MM.1S (cell line): ENCODE results near the gene OCLN.
A peak's percentile ranks its signal among the peaks of the same experiment; 100 is the strongest.

Experiments
- DNase-seq: peaks from one replicate; pipeline ENCODE4 v3.0.0-alpha.2; 2015
- H2AFZ ChIP-seq: fragments of 300-600 bp; sonication (generic); 2 replicates; pipeline ENCODE4 v1.6.0; 2016; ENCODE audit warnings: antibody characterized with exemption, low read length
- H3F3A ChIP-seq: fragments of 300-600 bp; sonication (generic); 2 replicates; pipeline ENCODE4 v1.6.1; 2016; ENCODE audit warnings: mild to moderate bottlenecking, antibody characterized with exemption, low read length, moderate library complexity, mixed read lengths; ENCODE audit not compliant: insufficient read depth
- H3K27ac ChIP-seq: fragments of 300-600 bp; sonication (generic); 2 replicates; pipeline ENCODE4 v1.5.1; 2016; ENCODE audit warnings: mild to moderate bottlenecking, low read length
- H3K27me3 ChIP-seq: fragments of 300-600 bp; sonication (generic); replicated peaks from 2 replicates; pipeline ENCODE4 v1.6.0; 2016; ENCODE audit warnings: low read length; ENCODE audit not compliant: insufficient read depth
- H3K36me3 ChIP-seq: fragments of 300-600 bp; sonication (generic); replicated peaks from 2 replicates; pipeline ENCODE4 v1.6.1; 2016; ENCODE audit warnings: mild to moderate bottlenecking, low read length, mixed read lengths; ENCODE audit not compliant: insufficient read depth
- H3K4me1 ChIP-seq: fragments of 300-600 bp; sonication (generic); 2 replicates; pipeline ENCODE4 v1.6.1; 2016; ENCODE audit warnings: low read length, mixed read lengths
- H3K4me2 ChIP-seq: fragments of 300-600 bp; sonication (generic); 2 replicates; pipeline ENCODE4 v1.6.0; 2016; ENCODE audit warnings: low read depth, low read length
- H3K4me3 ChIP-seq: fragments of 300-600 bp; sonication (generic); 2 replicates; pipeline ENCODE4 v1.5.1; 2016; ENCODE audit warnings: low read length, mixed read lengths
- H3K79me2 ChIP-seq: fragments of 300-600 bp; sonication (generic); 2 replicates; pipeline ENCODE4 v1.6.1; 2016; ENCODE audit warnings: mixed run types, low read length, mixed read lengths
- H3K9ac ChIP-seq: fragments of 300-600 bp; sonication (generic); 2 replicates; pipeline ENCODE4 v1.6.1; 2016; ENCODE audit warnings: low read length, mixed read lengths
- H3K9me2 ChIP-seq: fragments of 300-600 bp; sonication (generic); replicated peaks from 2 replicates; pipeline ENCODE4 v1.6.1; 2016; ENCODE audit warnings: mild to moderate bottlenecking, low read length, mixed read lengths; ENCODE audit not compliant: insufficient read depth
- H3K9me3 ChIP-seq: fragments of 300-600 bp; sonication (generic); replicated peaks from 2 replicates; pipeline ENCODE4 v1.6.1; 2016; ENCODE audit warnings: mild to moderate bottlenecking, low read length, mixed read lengths; ENCODE audit not compliant: insufficient read depth
- H4K20me1 ChIP-seq: fragments of 300-600 bp; sonication (generic); 2 replicates; pipeline ENCODE4 v1.6.1; 2016; ENCODE audit warnings: mild to moderate bottlenecking, low read length, moderate library complexity, mixed read lengths; ENCODE audit not compliant: insufficient read depth
- CTCF ChIP-seq: fragments of 300-600 bp; sonication (generic); IDR thresholded peaks from 2 replicates; pipeline ENCODE4 v1.5.1; 2016; ENCODE audit warnings: antibody characterized with exemption, low read length, mixed read lengths
- EZH2 ChIP-seq: fragments of 300-600 bp; sonication (generic); optimal IDR thresholded peaks from 2 replicates; pipeline ENCODE3; 2017; ENCODE audit warnings: low read depth, mild to moderate bottlenecking, antibody characterized with exemption, low read length, mixed read lengths
- EZH2phosphoT487 ChIP-seq: fragments of 300-600 bp; sonication (generic); IDR thresholded peaks from 2 replicates; pipeline ENCODE4 v1.6.1; 2018; ENCODE audit warnings: antibody characterized with exemption, low read length

The OCLN gene

GRCh38 chr5:69489246-69489645, 3.3 kb upstream of the OCLN start:
- Histone ChIP-seq H3K79me2 (0 out of 2 replicates have a peak, but pooled peaks cover 4% of the 10 kb centered on the region), H4K20me1 (no peaks in the 10 kb centered on the region), H3K27ac (no peak overlapping the region), H3K27me3 (0 out of 2 replicates have a peak, but pooled peaks cover 12% of the 10 kb centered on the region), H3K36me3 (no peaks in the 10 kb centered on the region), H3K4me1 (0 out of 2 replicates have a peak, but pooled peaks cover 6% of the 10 kb centered on the region), H3K9me3 (no peaks in the 10 kb centered on the region), H3K4me3 (no peak overlapping the region), H3K4me2 (no peak overlapping the region), H3F3A (no peaks in the 10 kb centered on the region), H3K9me2 (no peaks in the 10 kb centered on the region), H3K9ac (no peak overlapping the region), H2AFZ (no peak overlapping the region)
- TF ChIP-seq EZH2phosphoT487: no peak
- no peak for TF ChIP-seq CTCF
- TF ChIP-seq EZH2: no peak
- DNase-seq: no peak

GRCh38 chr5:69491027-69491426, 1.6 kb upstream of the OCLN start:
- Histone ChIP-seq H3K4me2 (no peak overlapping the region), H3K9ac (no peak overlapping the region), H3K79me2 (peaks cover 5% of the 10 kb centered on the region; the same call in 1 of the 2 replicates), H3F3A (no peaks in the 10 kb centered on the region), H3K36me3 (no peaks in the 10 kb centered on the region), H2AFZ (no peak overlapping the region), H3K9me3 (no peaks in the 10 kb centered on the region), H3K9me2 (no peaks in the 10 kb centered on the region), H3K4me1 (no peaks in the 10 kb centered on the region), H3K27ac (no peak overlapping the region), H3K4me3 (no peak overlapping the region), H3K27me3 (0 out of 2 replicates have a peak, but pooled peaks cover 12% of the 10 kb centered on the region), H4K20me1 (no peaks in the 10 kb centered on the region)
- TF ChIP-seq CTCF (no peak), EZH2phosphoT487 (no peak), EZH2 (no peak)
- no peak for DNase-seq

- no peaks in the 10 kb centered on the region for H3K9me3 ChIP-seq
- no peak overlapping the region for H3K27ac ChIP-seq
- H3K9ac ChIP-seq: peak overlapping the region; percentile 48; the same call in 1 of the 2 replicates
- no peaks in the 10 kb centered on the region for H3K9me2 ChIP-seq
- H3K4me1 ChIP-seq: no peaks in the 10 kb centered on the region
- peak overlapping the region; percentile 93 for H3K4me3 ChIP-seq
- DNase-seq: no peak
- no peak for TF ChIP-seq EZH2
- TF ChIP-seq CTCF: no peak
- 0 out of 2 replicates have a peak, but pooled peaks cover 12% of the 10 kb centered on the region for H3K27me3 ChIP-seq
- H3K79me2 ChIP-seq: peaks cover 5% of the 10 kb centered on the region; the same call in 1 of the 2 replicates
- H4K20me1 ChIP-seq: no peaks in the 10 kb centered on the region
- H2AFZ ChIP-seq: peak overlapping the region; percentile 91
- H3K36me3 ChIP-seq: no peaks in the 10 kb centered on the region
- peak overlapping the region; percentile 99 for H3K4me2 ChIP-seq
- H3F3A ChIP-seq: no peaks in the 10 kb centered on the region
Measured at GRCh38 chr5:69491838-69492390, 676 bp upstream of the OCLN start.
